ENCODE results near the gene PSKH1.
A peak's percentile ranks its signal among the peaks of the same experiment; 100 is the strongest.

PSKH1 gene

GRCh38 chr16:67881621-67882161 lies 11.4 kb upstream of the PSKH1 start:
- H3K27me3 Mint-ChIP-seq (ENCODE audit: low read depth) = no peaks in the 10 kb centered on the region
- H3K27ac Mint-ChIP-seq = peak overlapping the region; percentile 55 to 89 (median 76)
- H3K9me3 Mint-ChIP-seq = no peaks in the 10 kb centered on the region
- peak overlapping the region in 1 of 3 experiments; percentile 66 for H3K4me3 Mint-ChIP-seq
- H3K4me1 Mint-ChIP-seq = peaks cover 30% of the 10 kb centered on the region
- TF ChIP-seq CTCF (IDR thresholded peaks at IDR 0.05; ENCODE audit: unreplicated experiment in 3 of 3) = no peak
- H3K36me3 Mint-ChIP-seq (ENCODE audit: low read depth) = peaks cover 46% of the 10 kb centered on the region

- Mint-ChIP-seq H3K4me3 (peak overlapping the region in 1 of 3 experiments; percentile 37), H3K27ac (peak overlapping the region; percentile 55 to 89 (median 76)), H3K9me3 (no peaks in the 10 kb centered on the region), H3K4me1 (peaks cover 30% of the 10 kb centered on the region), H3K36me3 (ENCODE audit: low read depth) (peaks cover 39% of the 10 kb centered on the region), H3K27me3 (ENCODE audit: low read depth) (no peaks in the 10 kb centered on the region)
- no peak for TF ChIP-seq CTCF (IDR thresholded peaks at IDR 0.05; ENCODE audit: unreplicated experiment in 3 of 3)
Measured at GRCh38 chr16:67882374-67883145, 10.5 kb upstream of the PSKH1 start.

- Mint-ChIP-seq H3K36me3 (ENCODE audit: low read depth) (peaks cover 35% of the 10 kb centered on the region), H3K4me1 (peaks cover 30% of the 10 kb centered on the region), H3K27me3 (ENCODE audit: low read depth) (no peaks in the 10 kb centered on the region), H3K4me3 (peak overlapping the region in 1 of 3 experiments; percentile 26), H3K9me3 (no peaks in the 10 kb centered on the region), H3K27ac (no peak overlapping the region)
- TF ChIP-seq CTCF (IDR thresholded peaks at IDR 0.05; ENCODE audit: unreplicated experiment in 3 of 3) = no peak
Measured at GRCh38 chr16:67883146-67883871, 9.7 kb upstream of the PSKH1 start.

- Mint-ChIP-seq H3K27me3 (ENCODE audit: low read depth) (no peaks in the 10 kb centered on the region), H3K27ac (no peak overlapping the region), H3K36me3 (ENCODE audit: low read depth) (peaks cover 31% of the 10 kb centered on the region), H3K4me3 (no peak overlapping the region), H3K9me3 (no peaks in the 10 kb centered on the region), H3K4me1 (peaks cover 30% of the 10 kb centered on the region)
- peak; percentile 74 to 80 (median 77) for TF ChIP-seq CTCF (IDR thresholded peaks at IDR 0.05; ENCODE audit: unreplicated experiment in 3 of 3)
Measured at GRCh38 chr16:67883872-67884261, 9.2 kb upstream of the PSKH1 start.

GRCh38 chr16:67884684-67885083 lies 8.4 kb upstream of the PSKH1 start, which contains the start of gene NRN1L:
Gene NRN1L (plus strand): TSS chr16:67884885. CDS start chr16:67884904, 19 bp downstream.
- TF ChIP-seq CTCF (IDR thresholded peaks at IDR 0.05; ENCODE audit: unreplicated experiment in 3 of 3) = no peak
- H3K4me1 Mint-ChIP-seq = peaks cover 30% of the 10 kb centered on the region

More at GRCh38 chr16:67884684-67885083, 8.4 kb upstream of the PSKH1 start, which contains the start of gene NRN1L:
- Mint-ChIP-seq H3K4me3 (no peak within 1 kb of the TSS), H3K9me3 (no peaks in the 10 kb centered on the region), H3K27me3 (ENCODE audit: low read depth) (no peaks in the 10 kb centered on the region), H3K27ac (no peak within 1 kb of the TSS), H3K36me3 (ENCODE audit: low read depth) (peaks cover 23% of the 10 kb centered on the region)
